Activated CD8-positive, alpha-beta memory T cell treated with anti-CD3 and anti-CD28 coated beads for 24 hours (primary cell): ENCODE measurements around the gene CCDC6.
"Not testable (repeated sequence)": the region's sequence is repeated elsewhere in the genome, so short reads cannot be mapped to it uniquely, and the experiment has no call there.

Source experiments
- DNase-seq: peaks from one replicate; pipeline ENCODE4 v3.0.0-alpha.2; 2020

Gene CCDC6

GRCh38 chr10:59805014-59805413 lies 101.3 kb downstream of the CCDC6 start:
- DNase-seq = no peak

DNA sequence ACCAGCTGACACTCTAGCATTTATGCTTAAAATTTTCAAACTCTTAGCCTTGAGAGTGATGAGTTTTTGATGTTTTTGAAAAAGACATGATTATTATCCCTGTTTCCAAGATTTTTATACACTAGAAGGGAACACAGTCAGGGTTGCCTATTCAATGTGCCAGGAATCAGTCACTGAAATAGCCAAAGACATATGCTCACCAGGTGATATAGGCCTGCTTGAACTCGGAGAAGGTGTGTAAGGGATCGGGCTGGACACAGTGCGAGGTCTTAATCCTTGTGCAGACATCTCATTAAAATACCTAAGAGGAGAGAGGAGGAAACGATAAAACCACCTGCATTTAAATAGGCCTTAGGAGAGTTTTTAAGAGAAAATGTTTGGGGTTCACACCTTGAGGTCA lies 102.1 kb downstream of the CCDC6 start:
- DNase-seq = no peak

GRCh38 chr10:59803714-59804113 lies 102.6 kb downstream of the CCDC6 start:
- no peak for DNase-seq

DNA sequence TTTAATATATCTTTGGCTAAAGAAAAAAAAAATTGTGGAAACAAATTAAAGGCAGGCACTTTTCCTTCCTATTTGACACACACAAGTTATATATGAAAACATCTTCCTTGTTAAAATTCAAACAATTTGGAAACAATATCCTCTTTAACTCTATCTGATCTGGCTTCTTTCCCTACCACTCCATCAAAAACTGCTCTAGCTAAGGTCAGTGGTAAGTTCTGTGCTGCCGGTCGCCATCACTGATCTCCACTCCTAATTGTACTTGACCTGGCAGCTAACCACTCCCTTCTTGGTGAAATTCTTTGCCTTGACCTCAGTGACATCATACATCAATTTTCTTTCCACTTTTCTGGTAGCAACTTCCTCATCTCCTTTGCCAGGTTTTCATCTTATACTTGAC lies 105.2 kb downstream of the CCDC6 start:
- DNase-seq = no peak

DNA sequence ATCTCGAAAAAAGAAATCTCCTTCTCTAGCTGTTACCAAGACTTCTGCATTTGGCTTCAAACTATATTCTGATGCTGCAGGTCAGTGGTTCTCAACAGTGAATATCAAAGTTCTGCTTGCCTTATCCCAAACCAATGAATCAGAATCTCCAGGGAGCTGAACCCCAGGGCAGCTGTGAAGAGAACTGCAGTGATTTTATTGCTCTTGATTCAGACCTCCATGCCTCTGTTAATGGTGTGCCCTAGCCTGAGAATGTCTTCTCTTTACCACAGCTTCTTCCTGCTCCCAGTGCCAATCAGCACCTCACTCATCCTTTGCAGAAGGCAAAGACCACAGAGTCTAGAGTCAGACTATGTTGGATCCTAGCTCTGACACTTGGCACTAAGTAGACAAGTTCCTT lies 106.9 kb downstream of the CCDC6 start:
- DNase-seq = no peak

DNA sequence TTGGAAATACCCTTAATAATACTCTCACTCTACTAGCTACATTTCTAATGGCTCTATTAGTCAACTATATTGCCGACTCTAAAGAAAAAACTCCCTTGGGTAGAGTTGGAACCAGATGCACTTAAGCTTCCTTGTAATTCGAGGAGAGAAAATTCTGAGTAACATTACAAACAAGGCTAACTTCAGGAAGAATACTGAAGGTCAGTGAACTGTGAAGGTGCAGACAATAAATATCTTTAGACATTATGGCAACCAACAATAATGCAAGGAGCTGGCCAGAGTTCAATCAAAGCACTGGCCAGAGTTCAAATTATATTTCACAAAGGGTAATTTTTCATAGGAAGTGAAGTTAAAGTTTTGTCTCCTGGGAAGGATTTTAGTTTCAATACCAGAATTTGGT lies 112.4 kb downstream of the CCDC6 start:
- no peak for DNase-seq

- DNase-seq = no peak
These were observed 113.5 kb downstream of the CCDC6 start for GRCh38 chr10:59792812-59793211.

- DNase-seq = no peak
These were observed 114.8 kb downstream of the CCDC6 start for GRCh38 chr10:59791601-59792000.

GRCh38 chr10:59790080-59790479 lies 116.3 kb downstream of the CCDC6 start:
- DNase-seq = not testable (repeated sequence)

- DNase-seq = not testable (repeated sequence)
These were observed 117.4 kb downstream of the CCDC6 start for GRCh38 chr10:59788914-59789313.

GRCh38 chr10:59787032-59787431 lies 119.3 kb downstream of the CCDC6 start:
- DNase-seq = not testable (repeated sequence)

GRCh38 chr10:59785476-59785875 lies 120.9 kb downstream of the CCDC6 start:
- not testable (repeated sequence) for DNase-seq

GRCh38 chr10:59781511-59781910 lies 124.8 kb downstream of the CCDC6 start:
- DNase-seq = no peak

DNA sequence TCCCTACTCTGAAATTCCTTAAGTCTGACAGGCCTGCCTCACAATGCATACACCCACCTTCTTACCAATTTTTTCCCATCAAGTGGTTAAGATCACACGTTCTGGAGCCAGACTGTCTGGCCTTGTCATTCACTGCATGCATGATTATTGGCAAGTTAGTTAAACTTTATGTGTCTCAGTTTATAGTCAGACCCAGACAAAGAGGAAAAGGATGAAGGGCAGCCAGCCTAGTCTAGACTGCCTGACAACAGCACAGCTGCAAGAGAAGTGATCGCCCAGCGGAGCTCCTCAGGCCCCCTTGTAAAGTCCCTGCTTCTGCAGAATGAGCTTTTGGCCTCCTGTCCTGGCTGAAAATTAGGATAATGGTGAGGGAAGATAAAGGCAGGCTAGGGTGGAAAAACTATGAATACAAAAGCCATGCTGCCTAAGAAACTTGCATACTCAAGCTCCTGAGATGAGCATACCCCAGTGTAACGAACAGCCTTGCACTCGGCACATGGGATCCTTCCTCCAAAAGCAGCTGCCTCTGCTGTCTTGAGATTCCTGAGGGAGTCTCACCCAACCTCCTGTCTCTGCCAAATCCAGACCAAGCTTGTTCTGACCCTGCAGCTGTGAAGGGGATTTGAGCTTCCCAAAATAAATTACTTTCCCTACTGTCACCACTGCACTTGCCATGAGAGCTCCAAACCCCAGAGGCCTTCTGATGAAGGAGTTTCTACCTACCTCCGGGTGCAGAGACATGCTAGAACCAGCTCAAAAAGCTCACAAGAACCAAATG lies 126.4 kb downstream of the CCDC6 start:
- DNase-seq = no peak

- DNase-seq = no peak
These were observed 131.9 kb downstream of the CCDC6 start for GRCh38 chr10:59774451-59774850.

- no peak for DNase-seq
These were observed 133.3 kb downstream of the CCDC6 start for GRCh38 chr10:59773088-59773487.

DNA sequence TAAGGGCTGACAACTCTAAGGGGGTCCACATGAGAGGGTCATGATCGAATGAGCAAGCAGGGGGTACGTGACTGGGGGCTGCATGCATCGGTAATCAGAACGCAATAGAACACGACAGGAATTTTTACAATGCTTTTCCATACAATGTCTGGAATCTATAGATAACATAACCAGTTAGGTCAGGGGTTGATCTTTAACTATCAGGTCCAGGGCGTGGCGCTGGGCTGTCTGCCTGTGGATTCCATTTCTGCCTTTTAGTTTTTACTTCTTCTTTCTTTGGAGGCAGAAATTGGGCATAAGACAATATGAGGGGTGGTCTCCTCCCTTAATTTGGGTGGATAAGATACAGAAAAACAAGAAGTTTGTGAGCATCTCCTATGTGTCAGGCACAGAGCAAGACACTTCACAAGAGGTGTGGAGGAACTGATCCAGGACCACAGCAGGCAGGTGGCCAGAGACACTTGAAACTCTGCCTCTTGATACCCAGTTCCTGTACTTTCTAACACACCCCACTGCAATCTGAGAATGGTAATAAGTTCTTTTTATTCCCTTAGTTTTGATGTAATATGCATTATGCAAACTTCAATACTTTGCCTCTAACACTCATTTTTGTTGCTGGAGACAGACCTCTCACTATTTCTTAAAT lies 135.1 kb downstream of the CCDC6 start:
- no peak for DNase-seq

- DNase-seq = no peak
These were observed 135.7 kb downstream of the CCDC6 start for GRCh38 chr10:59770689-59771088.

DNA sequence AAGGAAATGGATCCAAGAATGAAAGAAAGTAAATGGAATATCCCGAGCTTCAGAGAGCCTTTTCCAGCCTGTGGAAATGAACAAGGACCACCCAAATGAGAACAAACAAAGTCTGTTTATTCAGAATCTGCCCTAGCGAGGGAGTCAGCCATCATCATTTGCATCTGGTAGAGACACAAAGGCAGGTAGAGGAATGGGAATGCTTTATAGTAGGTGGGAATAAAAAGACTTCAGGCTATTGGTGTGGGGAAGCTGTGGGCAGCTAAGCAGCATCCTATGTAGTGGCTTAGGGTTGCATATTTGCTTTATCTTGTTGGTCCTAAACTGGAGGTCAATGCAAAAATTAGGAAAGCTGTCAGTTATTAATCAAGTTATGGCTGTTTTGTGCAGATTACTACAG lies 143.9 kb downstream of the CCDC6 start:
- DNase-seq = no peak

- no peak for DNase-seq
These were observed 148.4 kb downstream of the CCDC6 start for GRCh38 chr10:59757966-59758365.

DNA sequence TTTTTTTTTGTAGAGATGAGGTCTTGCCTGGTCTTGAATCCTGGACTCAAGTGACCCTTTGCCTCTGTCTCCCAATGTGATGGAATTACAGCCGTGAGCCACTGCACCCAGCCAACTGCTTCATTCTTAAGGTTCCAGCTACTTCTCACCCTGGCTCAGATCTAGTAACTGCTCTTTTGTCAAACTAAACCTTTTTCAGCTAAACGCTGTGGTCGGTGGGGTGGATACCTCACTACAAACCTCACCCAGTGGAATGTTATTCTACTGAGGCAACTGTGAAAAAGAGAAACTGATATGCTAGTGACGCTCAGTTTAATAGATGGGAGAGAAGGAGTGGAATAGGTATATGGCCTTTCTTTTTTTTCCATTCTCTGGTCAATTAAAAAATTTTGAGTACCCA lies 151.4 kb downstream of the CCDC6 start:
- DNase-seq = no peak

DNA sequence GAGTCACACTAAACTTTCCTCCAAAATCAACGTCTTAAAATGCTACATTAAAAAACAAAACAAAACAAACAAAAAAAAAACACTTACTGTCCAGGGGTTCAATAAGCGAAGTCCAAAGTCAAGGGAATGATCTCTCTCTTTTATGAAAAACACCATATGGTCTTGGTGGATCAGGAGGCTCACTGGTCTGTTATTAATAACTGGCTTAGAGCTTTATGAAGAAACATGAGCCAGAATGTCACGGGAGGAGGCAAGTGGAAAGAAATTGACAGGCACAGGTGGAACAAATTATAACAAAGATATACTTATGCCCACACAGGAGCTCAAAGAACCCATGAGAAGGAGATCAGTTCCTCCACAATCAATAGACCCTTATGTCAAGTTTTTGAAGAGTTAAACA lies 153.1 kb downstream of the CCDC6 start, which contains the start of gene MRLN:
Gene MRLN, minus strand, starts transcription at position 189 of the 400 bp plus-strand sequence.
- no peak for DNase-seq

- no peak for DNase-seq
These were observed 153.9 kb downstream of the CCDC6 start for GRCh38 chr10:59752278-59752940.
